DMS153 (cell line): Measurements from ENCODE around the gene CD96.

Source experiments
- DNase-seq: peaks from one replicate; lab custom pipeline; 2025; lab: John Stamatoyannopoulos, UW

The CD96 gene

GRCh38 chr3:111676211-111677006 is 134.4 kb downstream of the CD96 start:
- no peak for DNase-seq

DNA sequence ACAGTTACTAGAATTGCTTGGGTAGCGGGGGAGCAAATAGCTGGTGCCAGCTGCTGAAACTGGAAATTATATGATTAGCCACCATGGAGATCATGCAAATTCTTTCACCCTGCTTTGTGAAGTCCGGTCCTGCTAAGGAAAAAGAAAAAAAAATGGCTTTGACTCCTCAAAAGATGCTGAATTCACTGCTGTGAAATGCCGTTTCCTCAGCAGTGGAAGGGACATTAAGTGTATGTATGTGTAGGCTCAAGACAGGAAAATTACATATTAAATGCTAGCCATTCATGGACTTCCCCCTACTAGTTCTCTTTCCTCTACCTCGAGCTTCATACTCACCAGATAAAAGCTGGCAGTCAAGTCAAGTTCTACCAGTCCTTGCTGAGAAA is 135.0 kb downstream of the CD96 start:
- no peak for DNase-seq

DNA sequence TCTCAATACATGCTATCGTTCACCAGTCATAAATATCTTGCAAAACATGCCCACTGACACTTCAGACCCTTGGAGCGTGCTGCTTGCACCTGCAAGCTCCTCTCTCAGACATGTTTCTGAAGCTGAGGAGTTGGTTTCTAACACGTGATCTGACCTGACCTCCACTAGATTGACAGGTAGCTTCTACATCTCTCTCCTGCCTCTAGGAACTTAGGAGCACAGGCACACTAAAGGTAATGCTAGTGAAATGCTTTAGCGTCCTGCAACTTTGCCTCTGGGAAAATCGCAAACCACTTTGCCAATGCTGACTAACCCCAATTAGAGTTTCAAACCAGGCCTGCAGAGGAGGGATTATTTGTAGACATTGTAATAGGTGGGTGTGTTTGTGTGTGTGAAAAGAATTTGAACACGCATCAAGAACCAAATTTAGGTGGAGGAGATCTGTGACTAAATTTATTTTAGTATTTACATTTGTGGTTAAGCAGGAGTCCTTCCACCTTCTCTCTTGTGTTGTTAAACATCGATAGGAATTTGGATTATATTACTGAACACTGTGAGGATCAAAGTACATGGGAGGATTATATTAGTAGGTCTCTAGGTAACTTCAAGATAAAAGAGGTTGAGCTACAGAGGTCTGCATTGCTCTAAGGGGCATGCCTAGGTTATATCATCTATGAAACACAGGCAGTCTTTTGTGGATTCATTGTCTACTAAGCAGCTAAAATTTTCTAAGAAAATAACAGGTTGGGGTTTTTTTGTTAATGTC is 139.8 kb downstream of the CD96 start:
- no peak for DNase-seq

DNA sequence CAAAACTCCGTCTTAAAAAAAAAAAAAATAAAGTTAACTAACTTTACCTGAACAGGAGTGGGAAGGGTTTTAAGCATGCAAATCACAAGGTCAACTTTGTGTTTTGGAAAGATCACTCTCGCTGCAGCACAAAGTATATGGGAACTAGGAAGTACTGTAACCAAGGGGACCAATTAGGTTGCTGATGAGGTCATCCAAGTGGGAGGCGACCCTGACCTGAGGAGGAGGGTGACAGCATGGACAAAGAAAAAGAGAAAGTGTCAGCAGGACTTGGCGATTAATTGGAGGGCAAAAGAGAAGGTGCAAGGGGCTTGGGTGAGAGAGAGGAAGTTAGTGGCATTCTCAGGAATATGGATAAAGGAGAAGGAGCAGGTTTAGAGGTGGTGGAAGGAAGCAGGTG is 142.6 kb downstream of the CD96 start:
- DNase-seq, result no peak

DNA sequence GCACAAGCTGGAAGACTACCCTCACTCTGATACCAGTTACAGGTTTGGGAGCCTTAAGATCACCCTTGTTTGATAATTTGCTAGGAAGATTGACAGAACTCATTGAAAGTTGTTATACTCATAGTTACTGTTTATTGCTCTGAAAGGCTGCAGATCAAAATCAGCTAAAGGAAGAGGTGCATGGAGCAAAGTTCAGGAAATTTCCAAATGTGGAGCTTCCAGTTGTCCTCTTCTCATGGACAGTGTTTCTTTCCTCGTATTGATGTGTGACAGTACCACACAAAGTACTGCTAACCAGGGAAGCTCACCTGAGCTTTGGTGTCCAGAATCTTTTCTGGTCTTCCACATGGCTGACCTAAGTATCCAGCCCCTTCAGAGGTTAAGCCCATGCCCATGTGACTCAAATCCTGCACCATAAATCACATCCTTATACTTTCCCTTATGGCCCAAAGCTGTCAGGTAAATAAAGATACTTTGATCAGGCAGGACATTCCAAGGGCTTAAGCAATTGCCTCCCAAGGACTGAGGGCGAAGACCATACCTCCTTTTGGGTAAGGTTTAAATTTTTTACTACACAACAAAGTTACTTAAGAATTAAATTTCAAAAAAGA is 146.3 kb downstream of the CD96 start:
- no peak for DNase-seq

- DNase-seq, result no peak
These were observed 148.2 kb downstream of the CD96 start for GRCh38 chr3:111690242-111690641.

DNA sequence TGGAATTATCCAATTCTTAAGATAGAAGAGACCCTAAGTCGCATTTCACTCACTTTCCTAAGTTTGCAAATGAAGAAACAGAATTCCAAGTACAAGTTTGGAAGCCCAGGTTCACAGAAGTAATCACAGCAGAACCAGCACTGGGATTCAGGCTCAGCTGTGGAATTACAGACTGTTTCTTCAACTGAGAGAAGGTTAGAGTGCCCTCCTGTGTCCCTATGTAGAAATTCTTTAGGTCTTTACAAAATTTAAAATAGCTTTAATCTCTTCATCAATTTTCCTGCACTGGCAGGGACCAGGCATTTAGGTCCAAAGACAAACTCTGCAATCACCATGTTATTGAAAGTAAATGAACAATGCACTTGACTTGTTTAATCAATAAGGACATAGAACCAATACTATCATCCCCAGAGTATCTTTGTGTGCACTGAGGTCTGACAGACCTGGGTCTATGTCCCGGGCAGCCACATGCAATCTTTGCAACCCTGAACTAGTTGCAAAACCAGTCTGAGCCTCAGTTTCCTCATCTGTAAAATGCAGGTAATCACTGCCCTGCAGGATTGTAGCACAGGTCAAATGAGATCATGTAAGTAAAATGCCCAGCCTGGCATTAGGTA is 149.4 kb downstream of the CD96 start:
- DNase-seq, result no peak

GRCh38 chr3:111692593-111693552 is 150.9 kb downstream of the CD96 start:
- DNase-seq, result no peak

- DNase-seq, result no peak
These were observed 152.5 kb downstream of the CD96 start for GRCh38 chr3:111694471-111694870.

GRCh38 chr3:111695636-111696117 is 153.7 kb downstream of the CD96 start:
- no peak for DNase-seq

DNA sequence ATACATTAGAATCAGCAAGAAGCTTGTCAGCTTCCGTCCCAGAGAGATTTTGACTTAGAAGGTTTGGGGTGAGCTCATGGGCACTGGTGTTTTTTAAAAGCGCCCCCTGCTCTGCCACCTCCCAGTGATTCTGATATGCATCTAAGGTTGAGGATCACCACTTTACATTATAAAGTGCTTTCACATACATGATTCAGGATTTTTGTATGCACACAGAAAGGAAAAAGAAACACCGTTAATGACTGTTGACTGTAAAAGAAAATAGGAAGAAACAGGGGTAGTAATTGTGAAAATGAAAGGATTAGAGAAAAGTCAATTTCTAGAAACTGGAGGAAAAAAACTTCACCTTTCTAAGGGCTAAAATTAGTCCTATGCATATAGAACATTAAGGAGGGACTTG is 158.1 kb downstream of the CD96 start:
- DNase-seq, result no peak

DNA sequence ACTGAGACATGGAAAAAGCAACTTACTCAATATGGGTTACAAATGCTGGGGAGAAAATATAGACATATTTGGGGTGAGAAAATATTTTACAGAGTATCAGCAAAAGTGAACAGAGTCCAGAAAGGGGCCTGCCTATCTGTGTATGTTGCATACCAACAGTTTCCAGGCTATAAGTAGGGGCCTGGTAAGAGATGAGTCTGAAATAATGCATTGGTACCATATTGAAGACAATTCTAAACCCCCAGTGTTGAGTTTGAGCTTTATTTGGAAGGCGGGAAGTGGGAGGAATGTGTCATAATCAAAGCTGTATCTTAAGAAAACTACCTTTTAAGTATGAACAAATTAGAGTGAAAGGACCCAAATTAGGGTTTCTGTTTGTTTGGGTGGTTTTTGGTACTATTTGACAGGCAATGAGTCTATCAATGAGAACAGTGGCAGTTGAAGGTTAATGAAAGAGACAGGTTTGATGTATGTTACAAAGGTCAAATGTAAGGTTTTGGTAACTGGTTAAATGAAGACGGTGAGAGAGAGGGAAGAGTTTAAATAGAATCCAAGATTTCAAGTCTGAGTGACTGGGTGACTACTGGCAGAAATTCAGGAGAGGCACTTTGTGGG is 159.4 kb downstream of the CD96 start:
- no peak for DNase-seq
